GM19452 (cell line): ENCODE measurements around the gene TTI1.
A peak's percentile ranks its signal among the peaks of the same experiment; 100 is the strongest.

Experiments used
- ATAC-seq: cut with Tn5 transposase; IDR thresholded peaks from one replicate; pipeline ENCODE4 v1.9.1; 2021; ENCODE audit not compliant: unreplicated experiment

The TTI1 gene

GRCh38 chr20:38055294-38055693, 22.0 kb upstream of the TTI1 start:
- ATAC-seq, result no peak

GRCh38 chr20:38054647-38055046, 21.4 kb upstream of the TTI1 start:
- ATAC-seq, result no peak

- no peak for ATAC-seq
These were observed 19.6 kb upstream of the TTI1 start for GRCh38 chr20:38052870-38053269.

- ATAC-seq, result no peak
These were observed 17.4 kb upstream of the TTI1 start for GRCh38 chr20:38050686-38051085.

- ATAC-seq, result no peak
These were observed 16.5 kb upstream of the TTI1 start for GRCh38 chr20:38049800-38050199.

- ATAC-seq, result no peak
These were observed 13.3 kb upstream of the TTI1 start for GRCh38 chr20:38046572-38046971.

GRCh38 chr20:38044685-38045084, 11.4 kb upstream of the TTI1 start:
- ATAC-seq, result no peak

- no peak for ATAC-seq
These were observed 10.4 kb upstream of the TTI1 start for GRCh38 chr20:38043512-38044300.

GRCh38 chr20:38040276-38040675, 7.0 kb upstream of the TTI1 start:
- ATAC-seq, result no peak

- no peak for ATAC-seq
These were observed 3.1 kb upstream of the TTI1 start for GRCh38 chr20:38036366-38036765.

- no peak for ATAC-seq
These were observed 1.7 kb upstream of the TTI1 start for GRCh38 chr20:38034961-38035360.

GRCh38 chr20:38034108-38034649, 923 bp upstream of the TTI1 start:
- peak; percentile 2 for ATAC-seq

GRCh38 chr20:38032585-38033329, 499 bp downstream of the TTI1 start:
- peak; percentile 58 for ATAC-seq

GRCh38 chr20:38031957-38032356, 1.3 kb downstream of the TTI1 start:
- no peak for ATAC-seq

- no peak for ATAC-seq
These were observed 3.8 kb downstream of the TTI1 start for GRCh38 chr20:38029453-38029852.

GRCh38 chr20:38024496-38024895, 8.8 kb downstream of the TTI1 start:
- ATAC-seq, result no peak

- ATAC-seq, result no peak
These were observed 9.9 kb downstream of the TTI1 start for GRCh38 chr20:38023181-38024001.

- no peak for ATAC-seq
These were observed 12.0 kb downstream of the TTI1 start for GRCh38 chr20:38021087-38021772.

- ATAC-seq, result no peak
These were observed 14.9 kb downstream of the TTI1 start for GRCh38 chr20:38018385-38018784.

- no peak for ATAC-seq
These were observed 15.3 kb downstream of the TTI1 start for GRCh38 chr20:38017959-38018358.

- ATAC-seq, result no peak
These were observed 19.4 kb downstream of the TTI1 start for GRCh38 chr20:38013887-38014286.
